B cell (primary cell): Measurements from ENCODE around the gene MRPS27.

ENCODE experiments used
- EZH2 ChIP-seq: IDR thresholded peaks from 2 replicates; pipeline ENCODE4 v1.6.1; 2012; ENCODE audit warnings: borderline replicate concordance, low read depth, mild to moderate bottlenecking, moderate library complexity, low read length; ENCODE audit not compliant: insufficient read depth, poor library complexity, severe bottlenecking
- TF ChIP-seq, protein P1 (sequence below): fragments of 200-600 bp; IDR thresholded peaks from one replicate; pipeline ENCODE4 v1.8.0; 2022; ENCODE audit warnings: antibody characterized with exemption, mild to moderate bottlenecking

DNA sequence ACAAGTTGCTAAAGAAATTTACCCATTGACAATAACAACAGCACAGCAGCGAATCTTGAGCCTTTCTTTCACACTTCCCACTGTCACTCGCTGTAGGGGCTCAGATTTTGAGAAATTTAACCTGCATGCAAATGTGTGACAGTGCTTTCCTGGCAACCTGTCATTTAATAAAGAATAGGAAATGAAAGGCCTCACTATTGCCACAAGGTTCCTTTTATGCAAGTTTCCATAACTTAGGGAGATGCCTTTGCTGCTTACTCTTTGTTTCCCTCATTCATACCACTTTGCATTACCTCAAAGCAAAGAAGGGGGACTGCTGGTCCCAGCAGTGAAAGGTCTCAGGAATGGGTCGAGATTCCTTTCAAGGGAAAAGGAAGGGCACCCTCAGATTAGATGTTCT is 49.7 kb upstream of the MRPS27 start:
- TF ChIP-seq, protein P1, sequence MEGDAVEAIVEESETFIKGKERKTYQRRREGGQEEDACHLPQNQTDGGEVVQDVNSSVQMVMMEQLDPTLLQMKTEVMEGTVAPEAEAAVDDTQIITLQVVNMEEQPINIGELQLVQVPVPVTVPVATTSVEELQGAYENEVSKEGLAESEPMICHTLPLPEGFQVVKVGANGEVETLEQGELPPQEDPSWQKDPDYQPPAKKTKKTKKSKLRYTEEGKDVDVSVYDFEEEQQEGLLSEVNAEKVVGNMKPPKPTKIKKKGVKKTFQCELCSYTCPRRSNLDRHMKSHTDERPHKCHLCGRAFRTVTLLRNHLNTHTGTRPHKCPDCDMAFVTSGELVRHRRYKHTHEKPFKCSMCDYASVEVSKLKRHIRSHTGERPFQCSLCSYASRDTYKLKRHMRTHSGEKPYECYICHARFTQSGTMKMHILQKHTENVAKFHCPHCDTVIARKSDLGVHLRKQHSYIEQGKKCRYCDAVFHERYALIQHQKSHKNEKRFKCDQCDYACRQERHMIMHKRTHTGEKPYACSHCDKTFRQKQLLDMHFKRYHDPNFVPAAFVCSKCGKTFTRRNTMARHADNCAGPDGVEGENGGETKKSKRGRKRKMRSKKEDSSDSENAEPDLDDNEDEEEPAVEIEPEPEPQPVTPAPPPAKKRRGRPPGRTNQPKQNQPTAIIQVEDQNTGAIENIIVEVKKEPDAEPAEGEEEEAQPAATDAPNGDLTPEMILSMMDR, result no peak
- no peak for TF ChIP-seq EZH2
